DOHH2 (cell line): Measurements from ENCODE around the gene SH3GL1.
A peak's percentile ranks its signal among the peaks of the same experiment; 100 is the strongest.

ENCODE experiments used
- H3F3A ChIP-seq: fragments of 200-600 bp; sonication (generic), shearing (Covaris generic); 2 replicates; pipeline ENCODE4 v1.6.0; 2016; ENCODE audit warnings: antibody characterized with exemption, mild to moderate bottlenecking; ENCODE audit not compliant: control insufficient read depth, insufficient read depth
- H3K27ac ChIP-seq: fragments of 200-600 bp; sonication (generic); 2 replicates; pipeline ENCODE4 v1.5.1; 2014; ENCODE audit warnings: low read depth, mild to moderate bottlenecking, low read length, moderate library complexity
- H3K27me3 ChIP-seq: fragments of 200-600 bp; sonication (generic); 2 replicates; pipeline ENCODE4 v1.6.1; 2014; ENCODE audit warnings: mild to moderate bottlenecking, low read length, mixed read lengths; ENCODE audit not compliant: control insufficient read depth
- H3K36me3 ChIP-seq: fragments of 200-600 bp; sonication (generic); 2 replicates; pipeline ENCODE4 v1.6.1; 2014; ENCODE audit warnings: mild to moderate bottlenecking, low read length, moderate library complexity, mixed read lengths; ENCODE audit not compliant: control insufficient read depth
- H3K4me1 ChIP-seq: fragments of 200-600 bp; sonication (generic); 2 replicates; pipeline ENCODE4 v1.6.1; 2014; ENCODE audit warnings: mild to moderate bottlenecking, low read length, mixed read lengths; ENCODE audit not compliant: control insufficient read depth
- H3K4me2 ChIP-seq: fragments of 200-600 bp; sonication (generic); 2 replicates; pipeline ENCODE4 v1.6.0; 2014; ENCODE audit warnings: mild to moderate bottlenecking, low read length, moderate library complexity
- H3K4me3 ChIP-seq: fragments of 200-600 bp; sonication (generic); 2 replicates; pipeline ENCODE4 v1.5.1; 2014; ENCODE audit warnings: mild to moderate bottlenecking, low read length, mixed read lengths
- H3K79me2 ChIP-seq: fragments of 200-600 bp; sonication (generic); 2 replicates; pipeline ENCODE4 v1.6.1; 2014; ENCODE audit warnings: mild to moderate bottlenecking, low read length, mixed read lengths; ENCODE audit not compliant: control insufficient read depth
- H3K9me2 ChIP-seq: fragments of 200-600 bp; sonication (generic); replicated peaks from 2 replicates; pipeline ENCODE4 v1.6.1; 2014; ENCODE audit warnings: mild to moderate bottlenecking, low read length, mixed read lengths; ENCODE audit not compliant: control insufficient read depth
- H3K9me3 ChIP-seq: fragments of 200-600 bp; sonication (generic); 2 replicates; pipeline ENCODE4 v1.6.1; 2014; ENCODE audit warnings: antibody characterized with exemption, low read length, mixed read lengths; ENCODE audit not compliant: control insufficient read depth, insufficient read depth
- H4K20me1 ChIP-seq: fragments of 200-600 bp; sonication (generic); 2 replicates; pipeline ENCODE4 v1.6.0; 2014; ENCODE audit warnings: low read depth, mild to moderate bottlenecking, antibody characterized with exemption, low read length, moderate library complexity; ENCODE audit not compliant: control insufficient read depth, insufficient read depth
- CTCF ChIP-seq: fragments of 200-600 bp; sonication (generic); IDR thresholded peaks from one replicate; pipeline ENCODE4 v1.5.1; 2014; ENCODE audit warnings: antibody characterized with exemption, mild to moderate bottlenecking, low read depth, low read length; ENCODE audit not compliant: poor library complexity, severe bottlenecking
- EZH2phosphoT487 ChIP-seq: fragments of 200-600 bp; sonication (generic); IDR thresholded peaks from 2 replicates; pipeline ENCODE4 v1.6.1; 2017; ENCODE audit warnings: borderline replicate concordance, mild to moderate bottlenecking, antibody characterized with exemption, low read length, moderate library complexity, mixed read lengths

SH3GL1 gene

GRCh38 chr19:4429256-4429655 lies 28.9 kb upstream of the SH3GL1 start:
- Histone ChIP-seq H3K27ac (no peak overlapping the region), H3K9me2 (no peaks in the 10 kb centered on the region), H3K4me1 (peaks cover 51% of the 10 kb centered on the region), H3K36me3 (peaks cover 82% of the 10 kb centered on the region), H3K27me3 (no peaks in the 10 kb centered on the region), H4K20me1 (0 out of 2 replicates have a peak, but pooled peaks cover 3% of the 10 kb centered on the region), H3K4me2 (0 out of 2 replicates have a peak overlapping the region, but pooled peaks have one; percentile 75), H3K4me3 (no peak overlapping the region), H3F3A (no peaks in the 10 kb centered on the region), H3K79me2 (peaks cover 49% of the 10 kb centered on the region), H3K9me3 (no peaks in the 10 kb centered on the region)
- TF ChIP-seq EZH2phosphoT487 = no peak
- no peak for TF ChIP-seq CTCF

- Histone ChIP-seq H3K79me2 (peaks cover 47% of the 10 kb centered on the region), H3F3A (no peaks in the 10 kb centered on the region), H3K9me2 (no peaks in the 10 kb centered on the region), H3K4me2 (no peak overlapping the region), H3K36me3 (peaks cover 82% of the 10 kb centered on the region), H3K27me3 (no peaks in the 10 kb centered on the region), H3K4me1 (peaks cover 51% of the 10 kb centered on the region), H3K4me3 (no peak overlapping the region), H3K9me3 (no peaks in the 10 kb centered on the region), H4K20me1 (0 out of 2 replicates have a peak, but pooled peaks cover 3% of the 10 kb centered on the region), H3K27ac (no peak overlapping the region)
- TF ChIP-seq EZH2phosphoT487 (no peak), CTCF (no peak)
Measured at GRCh38 chr19:4428326-4428975, 28.1 kb upstream of the SH3GL1 start.

- H3K9me2 ChIP-seq = no peaks in the 10 kb centered on the region
- H3K4me2 ChIP-seq = no peak overlapping the region
- H3K36me3 ChIP-seq = peaks cover 78% of the 10 kb centered on the region
- no peaks in the 10 kb centered on the region for H3K9me3 ChIP-seq
- no peaks in the 10 kb centered on the region for H4K20me1 ChIP-seq
- H3K27me3 ChIP-seq = no peaks in the 10 kb centered on the region
- no peak overlapping the region for H3K4me3 ChIP-seq
- peaks cover 23% of the 10 kb centered on the region for H3K4me1 ChIP-seq
- no peaks in the 10 kb centered on the region for H3F3A ChIP-seq
- no peak overlapping the region for H3K27ac ChIP-seq
- H3K79me2 ChIP-seq = peaks cover 34% of the 10 kb centered on the region
- TF ChIP-seq EZH2phosphoT487 = no peak
- no peak for TF ChIP-seq CTCF
Measured at GRCh38 chr19:4425537-4425936, 25.2 kb upstream of the SH3GL1 start.
